Measurements from ENCODE around the gene DRGX.

The DRGX gene

DNA sequence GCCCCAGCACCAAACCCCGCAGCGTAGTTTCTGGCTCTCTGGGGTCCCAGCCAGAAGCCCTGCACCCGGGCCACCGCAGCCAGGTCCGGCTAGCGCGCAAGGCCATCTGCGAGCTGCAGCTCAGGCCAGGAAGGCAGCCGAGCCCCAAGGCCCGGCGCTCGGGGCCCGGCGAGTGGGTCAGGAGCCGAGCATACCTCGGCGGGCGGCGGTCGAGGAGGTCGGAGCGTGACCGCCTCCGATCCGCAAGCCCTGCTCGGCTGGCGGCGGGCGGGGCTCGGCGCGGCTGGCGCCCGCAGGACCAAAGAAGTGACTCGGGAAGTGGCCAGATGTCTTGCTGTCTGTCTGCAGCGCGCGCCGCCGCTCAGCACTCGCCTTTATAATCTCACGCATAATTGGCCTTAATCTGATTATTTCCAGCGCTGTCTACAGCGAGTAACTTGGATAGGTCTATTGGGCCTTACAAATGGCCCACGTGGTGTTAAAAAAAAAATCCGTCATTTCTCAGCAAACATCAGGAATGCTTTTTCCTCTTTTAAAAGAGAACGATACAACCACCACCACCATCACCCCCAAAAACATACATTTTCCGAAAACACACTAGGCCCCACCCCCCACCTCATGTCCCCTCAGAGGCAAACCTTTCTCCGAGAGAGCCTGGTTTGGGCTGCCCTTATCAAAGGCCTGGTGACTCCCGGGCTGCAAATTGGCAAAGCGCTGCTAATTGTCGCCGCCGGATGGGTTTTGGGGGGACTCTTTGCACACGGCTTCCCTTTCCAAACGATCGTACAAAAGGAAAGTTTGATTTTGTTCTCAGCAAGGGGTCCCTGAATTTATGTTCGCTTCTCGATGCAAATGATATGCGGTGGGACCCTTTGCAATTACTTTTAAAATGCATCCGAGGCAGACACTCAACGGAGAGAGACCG is at the start of gene DRGX:
Gene DRGX, minus strand, starts transcription at position 349 of the 925 bp plus-strand sequence. CDS start 649 bp downstream, outside the sequence.
- no peak for DNase-seq (ENCODE audit: low read depth in 1 of 2, low spot score in 1 of 2)

DNA sequence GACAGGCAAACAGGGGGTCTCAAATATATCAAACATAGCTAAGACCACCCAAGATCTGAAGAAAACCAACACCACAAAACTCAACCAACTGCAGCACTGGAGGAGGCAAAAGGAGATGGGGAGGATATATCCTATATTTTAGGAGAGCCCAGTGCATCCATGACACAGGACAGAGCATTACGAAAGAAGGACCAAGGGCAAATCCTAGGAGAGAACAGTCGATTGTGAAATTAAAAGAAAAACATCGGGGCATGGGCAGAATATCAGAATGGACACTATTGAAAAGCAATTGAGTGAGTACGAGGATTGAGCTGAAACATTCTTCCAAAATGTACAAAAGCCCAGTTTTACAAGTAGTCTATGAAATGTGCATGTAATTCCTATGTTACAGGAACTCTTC is 48.5 kb upstream of the DRGX start:
- DNase-seq (ENCODE audit: low read depth in 1 of 2, low spot score in 1 of 2) = no peak

DNA sequence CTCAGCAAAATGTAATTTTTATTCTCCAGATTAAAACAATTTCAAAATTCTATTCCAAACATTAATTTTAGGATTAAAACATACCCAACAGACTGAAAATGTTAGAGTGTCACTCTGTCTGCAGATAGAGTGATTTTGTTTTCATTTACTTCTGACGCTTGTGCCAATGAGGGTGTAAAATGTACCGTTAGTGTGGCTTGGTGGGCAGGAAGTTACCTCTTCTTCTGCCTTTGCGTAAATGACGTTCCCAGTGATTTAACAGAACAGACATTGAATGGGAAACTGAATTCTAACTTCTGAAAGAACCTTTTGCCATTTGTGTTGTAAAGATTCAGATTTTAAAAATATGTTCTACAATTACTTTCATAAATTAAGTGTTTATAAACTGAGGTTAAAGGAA is 47.0 kb upstream of the DRGX start:
- no peak for DNase-seq (ENCODE audit: low read depth in 1 of 2, low spot score in 1 of 2)

DNA sequence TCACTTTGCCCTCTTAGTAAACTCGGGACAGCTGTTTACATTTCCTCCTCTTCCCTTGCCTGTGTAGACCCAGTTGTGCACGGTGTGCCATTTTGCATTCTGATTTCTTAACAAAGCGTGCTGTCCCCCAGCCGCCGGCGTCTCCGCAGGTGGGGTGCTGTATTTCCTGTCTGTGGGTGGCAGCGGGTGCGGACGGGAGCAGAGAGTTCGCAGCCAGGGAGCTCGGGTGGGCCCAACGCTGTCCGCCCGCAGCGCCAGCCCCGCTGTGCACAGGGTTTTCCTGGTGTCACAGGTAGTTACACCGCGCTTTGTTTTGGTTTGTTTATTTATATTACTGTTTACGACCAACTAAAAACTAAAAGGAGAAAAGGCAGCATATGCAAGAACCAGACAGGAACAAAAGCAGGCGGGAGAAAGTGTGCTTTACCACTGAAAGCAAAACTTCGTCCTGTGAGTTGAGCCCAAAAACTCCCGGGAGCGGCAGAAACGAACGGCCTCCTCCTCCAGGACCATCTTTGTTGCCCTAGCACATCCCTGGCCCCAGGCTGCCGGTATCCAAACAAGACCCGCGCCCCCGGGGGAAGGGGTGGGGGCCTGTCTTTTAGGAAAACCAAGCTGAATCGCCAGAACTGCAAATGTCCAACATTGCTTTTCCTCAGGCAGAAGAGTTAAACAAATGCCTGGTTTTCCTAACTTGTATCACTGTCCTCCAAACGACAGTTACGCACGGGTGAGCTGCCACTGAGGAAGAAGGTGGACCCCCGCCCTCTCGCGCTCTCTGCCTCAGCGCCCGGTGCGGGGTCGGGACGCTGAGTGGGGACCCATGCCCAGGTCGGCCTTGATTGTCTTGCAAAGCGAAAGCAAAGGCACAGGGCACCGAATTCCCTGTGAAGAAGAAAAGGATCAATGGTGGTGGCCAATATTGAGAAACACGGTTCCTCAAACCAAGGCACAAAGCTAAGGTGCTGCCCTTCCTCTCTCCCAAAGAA is 45.9 kb upstream of the DRGX start:
- DNase-seq (ENCODE audit: low read depth in 1 of 2, low spot score in 1 of 2) = no peak

DNA sequence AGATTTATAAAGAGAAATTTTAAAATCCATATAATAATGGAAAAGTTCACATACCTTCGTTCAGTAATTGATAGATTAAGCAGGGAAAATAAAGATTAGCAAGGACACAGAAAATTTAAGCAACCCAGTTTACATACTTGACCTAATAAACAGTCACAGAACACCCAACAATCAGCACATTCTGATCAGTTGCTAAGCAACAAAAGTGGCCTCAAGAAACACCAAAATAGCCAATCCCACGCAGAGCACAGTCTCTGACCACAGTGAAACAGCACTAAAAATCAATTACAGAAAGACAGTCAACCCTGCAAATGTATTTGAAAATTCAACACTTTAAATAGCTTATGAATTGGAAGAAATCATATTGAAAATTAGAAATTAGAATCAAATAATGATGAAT is 39.3 kb upstream of the DRGX start:
- no peak for DNase-seq (ENCODE audit: low read depth in 1 of 2, low spot score in 1 of 2)

DNA sequence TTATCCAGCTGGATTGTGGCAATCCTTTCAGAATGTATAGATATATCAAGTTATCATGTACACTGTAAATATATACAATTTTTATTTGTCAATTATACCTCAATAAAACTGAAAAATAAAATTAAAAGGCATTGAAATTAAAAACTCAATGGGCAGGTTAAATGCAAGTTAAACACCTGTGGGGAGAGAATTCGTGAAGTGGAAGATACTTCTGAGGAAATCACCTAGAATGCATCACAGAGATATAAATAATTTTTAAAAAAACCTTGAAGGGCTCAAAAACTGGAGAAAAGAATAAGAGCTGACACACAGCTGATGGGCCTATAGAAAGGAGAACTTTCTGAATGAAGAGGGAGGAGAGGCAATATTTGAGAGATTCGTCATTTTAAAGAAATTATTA is 37.2 kb upstream of the DRGX start:
- DNase-seq (ENCODE audit: low read depth in 1 of 2, low spot score in 1 of 2) = no peak

DNA sequence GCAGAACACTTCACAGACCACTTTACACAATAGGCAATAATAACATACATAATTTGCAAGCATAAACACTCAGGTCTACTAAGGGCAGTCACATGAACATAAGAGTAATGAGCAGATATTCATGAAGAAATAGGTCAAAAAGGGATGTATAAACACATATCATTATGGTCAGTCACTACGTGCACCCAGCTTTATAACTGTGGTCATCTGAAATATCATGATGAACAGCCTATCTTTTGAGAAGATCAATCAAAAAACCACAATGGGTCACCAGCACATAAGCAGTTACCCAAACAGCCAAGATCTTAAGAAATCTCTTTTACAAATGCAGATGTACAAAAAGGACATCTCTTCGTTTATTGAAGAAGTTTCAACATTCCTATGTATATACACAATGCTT is 35.5 kb upstream of the DRGX start:
- no peak for DNase-seq (ENCODE audit: low read depth in 1 of 2, low spot score in 1 of 2)

DNA sequence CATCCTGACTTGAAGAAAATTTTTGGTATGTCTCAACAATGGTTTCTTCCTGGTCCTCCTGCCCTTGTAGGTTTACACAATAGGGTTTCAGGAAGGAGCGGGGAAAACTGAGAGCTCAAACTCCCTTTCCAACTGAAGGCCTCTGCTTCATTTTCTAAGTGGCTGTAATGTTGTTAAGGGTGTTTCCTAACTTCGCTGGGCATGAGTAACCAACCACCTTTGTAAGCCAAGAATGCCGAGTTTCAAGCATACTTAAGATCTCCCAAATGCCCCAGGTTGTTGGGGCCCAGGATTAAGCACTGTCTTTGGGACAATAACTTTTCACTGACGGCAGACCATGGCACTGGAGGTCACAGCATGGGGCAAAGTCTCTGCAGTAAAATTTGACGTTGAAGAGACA is 33.6 kb upstream of the DRGX start:
- DNase-seq (ENCODE audit: low read depth in 1 of 2, low spot score in 1 of 2) = no peak

DNA sequence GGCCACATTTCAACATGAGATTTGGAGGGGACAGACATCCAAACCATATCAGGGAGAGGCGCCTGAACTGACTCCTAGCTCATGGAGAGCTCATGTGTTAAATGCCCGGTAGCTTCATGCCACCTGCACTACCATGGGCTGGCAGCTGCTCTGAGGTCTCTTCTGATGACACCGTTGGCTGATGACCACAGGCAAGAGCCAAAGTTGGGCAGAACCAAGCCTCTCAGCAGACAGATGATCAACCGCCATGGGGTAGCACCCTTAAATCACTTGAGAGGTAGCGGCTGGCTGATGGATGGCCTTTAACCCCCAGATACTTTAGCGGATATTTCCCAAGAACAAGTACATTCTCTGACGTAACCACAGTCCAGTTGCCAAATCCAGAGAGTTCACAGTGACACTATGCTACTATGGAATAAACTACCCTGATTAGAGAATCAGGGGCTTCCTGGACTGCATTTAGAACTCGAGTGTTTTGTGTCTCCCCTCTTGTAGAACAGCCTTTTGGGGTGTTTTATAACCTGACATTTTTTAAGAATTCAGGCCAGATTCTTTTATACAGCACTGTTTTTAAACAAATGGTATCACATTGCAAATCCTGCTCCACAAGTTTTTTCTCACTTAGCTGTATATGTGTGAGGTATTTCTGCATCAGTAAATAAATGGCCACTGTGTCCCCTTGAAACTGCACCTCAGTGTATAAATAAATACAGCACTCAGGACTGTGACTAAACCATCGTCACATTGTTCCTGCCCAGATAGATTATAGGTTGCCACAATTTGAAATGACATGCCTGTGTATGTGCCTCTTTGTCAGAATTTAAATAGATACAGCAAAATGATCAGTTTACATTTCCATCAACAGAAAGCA is 30.8 kb upstream of the DRGX start:
- DNase-seq (ENCODE audit: low read depth in 1 of 2, low spot score in 1 of 2) = no peak

DNA sequence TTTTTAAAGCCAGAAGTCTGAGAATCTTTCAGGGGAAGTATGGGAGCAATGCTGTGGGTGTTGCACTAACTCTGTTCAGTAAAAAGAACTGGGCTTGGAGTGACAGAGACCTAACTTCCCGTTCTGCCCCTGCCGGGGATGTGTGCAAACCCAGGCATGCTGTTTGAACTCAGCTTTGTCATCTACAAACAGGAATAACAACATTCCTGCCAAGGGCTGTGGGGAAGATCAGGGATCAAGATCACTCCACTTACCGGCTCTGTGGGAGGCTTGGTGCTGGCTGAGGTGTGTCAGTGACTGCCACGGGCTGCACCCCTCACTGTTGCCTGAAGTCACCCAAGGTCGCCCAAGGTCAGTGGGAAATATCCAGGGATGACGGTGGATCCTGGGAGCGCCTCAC is 23.1 kb upstream of the DRGX start:
- DNase-seq (ENCODE audit: low read depth in 1 of 2, low spot score in 1 of 2) = no peak

DNA sequence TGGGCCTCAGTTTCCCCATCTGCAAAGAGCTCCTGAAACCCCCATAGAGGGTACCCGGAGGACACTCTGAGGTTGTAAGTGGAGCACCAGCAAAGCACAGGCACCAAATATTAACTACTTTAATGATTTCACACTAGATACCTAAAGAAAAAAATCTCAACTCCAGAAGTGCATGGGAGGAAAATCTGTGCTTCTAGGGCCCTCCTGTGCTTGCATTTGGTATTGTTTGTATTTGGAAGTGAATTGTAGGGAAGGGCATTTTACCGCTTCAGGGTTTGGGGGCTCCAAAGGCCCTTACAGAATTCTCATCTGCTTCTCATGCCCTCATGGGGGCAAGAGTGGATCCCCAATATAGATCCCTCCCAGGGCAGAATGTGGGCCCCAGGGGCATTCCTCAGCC is 22.4 kb upstream of the DRGX start:
- DNase-seq (ENCODE audit: low read depth in 1 of 2, low spot score in 1 of 2) = no peak

DNA sequence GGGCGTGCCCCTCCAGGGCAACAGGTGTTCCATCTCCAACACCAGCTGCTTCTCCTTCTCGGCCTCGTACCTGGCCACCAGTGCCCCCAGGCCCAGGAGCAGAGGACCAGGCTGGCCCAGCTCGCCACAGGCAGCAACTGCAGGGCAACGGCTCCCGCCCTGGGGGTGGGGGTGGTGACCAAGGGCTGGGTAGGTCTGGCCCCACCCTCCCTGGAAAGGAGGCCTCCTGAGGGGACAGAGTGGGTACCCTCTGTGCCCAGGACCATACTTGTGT is 22.1 kb upstream of the DRGX start:
- no peak for DNase-seq (ENCODE audit: low read depth in 1 of 2, low spot score in 1 of 2)

DNA sequence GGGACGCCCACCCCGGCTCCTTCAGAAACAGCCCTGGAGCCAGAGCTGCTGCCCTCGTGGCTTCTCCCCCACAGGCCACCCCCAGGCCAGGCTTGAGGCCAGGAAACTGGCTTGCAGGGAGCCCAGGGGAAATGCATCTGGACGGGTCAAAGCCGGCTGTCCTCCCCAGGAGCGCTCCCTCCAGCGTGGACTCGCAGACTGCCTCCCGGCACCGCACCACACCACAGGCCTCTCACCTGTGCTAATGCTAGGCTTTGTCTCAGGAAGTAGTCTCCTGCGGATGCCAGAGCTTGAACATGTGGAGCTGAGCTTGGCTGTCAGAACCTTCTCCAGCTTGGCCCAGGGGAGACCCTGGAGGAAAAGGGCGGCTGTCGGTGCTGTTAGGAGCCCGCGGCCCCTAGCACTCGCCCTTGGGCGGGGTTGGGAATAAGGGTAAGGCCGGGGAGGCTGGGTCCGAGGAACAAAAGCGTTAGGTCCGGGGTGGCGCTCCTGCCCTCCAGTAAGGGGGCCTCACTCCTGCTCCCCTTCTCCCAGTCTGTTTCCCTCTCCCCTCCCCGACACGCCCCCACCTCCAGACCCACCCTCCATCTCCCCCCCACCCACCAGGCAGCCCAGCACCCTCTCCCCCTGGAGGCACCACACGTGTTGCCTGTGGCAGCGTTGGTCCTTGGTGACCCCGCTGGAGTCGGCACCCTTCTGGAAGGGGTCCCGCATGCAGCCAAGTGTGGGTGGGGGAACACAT is 21.6 kb upstream of the DRGX start:
- no peak for DNase-seq (ENCODE audit: low read depth in 1 of 2, low spot score in 1 of 2)

DNA sequence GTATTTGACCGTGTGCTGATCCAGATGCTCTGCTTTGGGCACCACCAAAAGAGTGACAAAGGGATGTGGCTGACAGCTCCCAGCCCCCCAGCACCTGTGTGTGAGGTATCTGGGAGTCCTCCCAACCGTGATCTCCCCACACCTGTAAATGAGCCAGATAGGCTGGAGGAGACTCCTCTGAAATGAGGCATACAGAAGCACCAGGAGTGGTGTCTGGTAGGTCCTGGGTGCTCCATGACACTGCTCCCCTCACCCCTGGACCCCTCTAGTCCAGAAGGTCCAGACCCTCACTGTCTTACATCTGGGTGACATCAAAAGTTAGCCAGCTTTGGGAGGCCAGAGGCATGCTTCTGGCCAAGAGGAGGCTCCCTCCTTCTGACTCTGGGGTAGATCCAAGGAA is 20.0 kb upstream of the DRGX start:
- DNase-seq (ENCODE audit: low read depth in 1 of 2, low spot score in 1 of 2) = no peak

DNA sequence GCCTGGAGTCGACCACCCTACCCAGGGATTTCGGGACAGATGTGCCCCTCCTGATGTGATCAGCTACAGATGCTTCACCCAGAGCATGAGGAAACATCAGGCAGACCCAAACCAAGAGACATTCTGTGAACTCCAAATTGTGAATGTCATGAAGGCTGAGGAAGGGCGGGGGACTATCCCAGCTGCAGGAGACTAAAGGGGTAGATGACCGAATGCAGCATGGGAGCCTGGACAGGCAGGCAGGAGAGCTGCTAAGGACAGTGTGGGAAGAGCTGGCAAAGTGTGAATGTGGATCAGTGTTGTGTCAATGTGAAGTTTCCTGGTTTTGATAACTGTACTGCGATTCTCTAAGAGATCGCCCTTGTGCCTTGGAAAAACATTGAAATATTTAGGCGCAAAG is 19.2 kb upstream of the DRGX start:
- DNase-seq (ENCODE audit: low read depth in 1 of 2, low spot score in 1 of 2) = no peak

DNA sequence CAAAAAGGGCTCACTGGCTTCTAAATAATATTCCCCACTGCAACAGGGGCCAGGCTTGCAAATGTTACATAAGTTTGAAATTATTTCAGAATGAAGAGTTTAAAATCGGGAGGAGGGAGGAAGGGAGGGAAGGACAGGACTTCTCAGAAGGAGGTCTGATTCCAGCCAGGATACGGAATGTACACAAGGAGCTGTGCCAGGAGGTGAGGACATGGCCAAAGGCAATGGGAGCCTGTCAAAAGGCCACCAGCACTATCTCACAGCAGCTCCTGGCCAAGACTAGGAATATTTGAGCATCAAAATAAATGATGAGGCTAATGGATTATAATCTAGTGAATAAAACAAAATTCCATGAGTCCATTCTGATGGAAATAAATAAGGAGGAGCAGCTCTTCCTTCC is 18.6 kb upstream of the DRGX start:
- no peak for DNase-seq (ENCODE audit: low read depth in 1 of 2, low spot score in 1 of 2)

DNA sequence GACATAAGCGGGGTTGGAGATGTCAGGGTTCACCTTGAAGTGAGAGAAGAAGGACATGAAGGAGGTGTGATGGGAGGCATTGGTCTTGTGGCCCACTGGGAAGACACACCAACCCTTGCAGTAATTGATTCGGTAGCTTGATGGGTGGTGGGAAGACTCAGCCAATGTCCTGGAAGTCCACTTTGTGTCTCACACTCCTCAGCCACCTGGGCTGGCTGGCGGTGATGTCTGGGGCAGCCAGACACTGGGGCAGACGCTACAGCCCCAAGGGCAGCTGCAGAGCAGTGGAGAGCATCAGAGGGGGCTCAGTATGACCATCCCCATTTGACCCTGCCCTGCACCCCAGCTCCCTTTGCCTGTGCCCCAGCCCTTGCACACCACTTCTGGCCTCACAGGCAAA is 16.7 kb upstream of the DRGX start:
- DNase-seq (ENCODE audit: low read depth in 1 of 2, low spot score in 1 of 2) = no peak

DNA sequence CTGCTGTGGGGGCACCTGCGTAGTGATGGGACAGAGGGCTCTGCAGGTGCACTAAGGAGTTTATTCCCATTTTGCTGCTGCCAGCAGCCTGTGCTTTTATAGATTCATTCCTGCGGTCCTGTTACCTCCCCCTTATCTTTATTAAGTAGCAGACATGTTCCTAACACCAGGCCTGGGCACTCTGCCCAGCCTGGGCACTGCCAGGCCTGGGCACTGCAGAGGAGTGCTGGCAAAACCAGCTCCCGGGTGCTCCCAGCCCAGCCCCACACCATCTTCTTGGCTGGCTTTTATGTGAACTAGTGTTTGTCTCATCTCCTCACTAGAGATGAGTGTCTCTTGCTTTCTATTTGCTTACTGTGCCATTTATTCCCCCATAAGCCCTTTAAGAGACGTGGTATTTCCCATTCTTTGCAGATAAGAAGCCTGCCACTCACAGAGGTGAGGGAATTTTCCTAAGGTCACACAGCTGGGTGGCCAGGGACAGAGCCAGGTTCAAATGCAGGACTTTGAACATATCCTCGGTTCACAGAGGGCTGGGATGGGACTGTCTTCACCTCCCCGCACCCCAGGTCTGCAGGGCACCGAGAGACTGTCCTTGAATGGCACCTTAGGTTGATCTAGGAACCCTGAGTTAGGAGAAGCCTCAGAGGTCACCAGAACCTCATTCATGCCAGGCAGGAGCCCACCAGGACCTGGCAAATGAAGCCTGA is 14.6 kb upstream of the DRGX start:
- no peak for DNase-seq (ENCODE audit: low read depth in 1 of 2, low spot score in 1 of 2)

DNA sequence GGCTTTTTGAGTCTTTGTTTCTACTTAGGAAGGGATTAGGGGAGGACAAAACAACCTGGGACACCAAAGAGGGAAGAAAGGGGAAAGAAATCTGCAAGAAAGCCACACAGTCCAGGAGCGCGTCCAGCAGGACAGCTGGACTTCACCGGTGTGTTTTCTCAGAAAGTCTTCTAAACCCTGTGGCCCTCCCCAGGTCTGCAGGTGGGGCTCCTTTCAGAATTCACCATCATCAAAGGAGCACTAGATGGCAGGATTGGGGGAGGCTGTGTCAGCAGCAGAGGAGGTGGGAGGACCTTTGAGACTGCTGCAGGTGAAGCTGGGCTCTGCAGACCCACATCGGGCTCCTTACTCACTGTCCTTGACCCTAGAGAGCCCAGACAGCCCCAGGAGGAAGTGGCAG is 13.9 kb upstream of the DRGX start:
- DNase-seq (ENCODE audit: low read depth in 1 of 2, low spot score in 1 of 2) = no peak
